HepG2 (cell line): ENCODE measurements around the gene ZNF607. TPM values are rescaled to one million over a fixed set of nuclear protein-coding genes. Genes with fewer than 3 reads are reported as not detected.

ENCODE experiments used
- ATAC-seq: fragments of 200-7000 bp; cut with Tn5 transposase; 3 replicates; pipeline ENCODE4 v1.9.1; 2020; ENCODE audit warnings: mild to moderate bottlenecking, moderate library complexity
- BruUV-seq: library from RNA; stranded (reverse); fragments of 400-500 nt; replicated peaks from 2 replicates; lab custom pipeline; 2021; lab: Mats Ljungman, UMichigan
- CTCF ChIA-PET: fragments of 300-600 bp; formaldehyde crosslinking; extraction: SDS; loops from one replicate; lab custom pipeline; 2021; ENCODE audit warnings: low total read pairs, inconsistent platforms, low intra/inter-chr PET ratio; lab: Yijun Ruan, JAX
- POLR2A ChIA-PET: fragments of 350-600 bp; sonication (Branson Sonifier 250); formaldehyde crosslinking; loops from one replicate; lab custom pipeline; 2020; ENCODE audit warnings: antibody characterized with exemption, inconsistent platforms; lab: Yijun Ruan, JAX
- DNase-seq: peaks from one replicate; pipeline ENCODE4 v3.0.0-alpha.2; 2015; ENCODE audit warnings: low spot score
- FAIRE-seq: peaks from 3 replicates; lab custom pipeline; 2011; peaks lifted over from hg19 to GRCh38; lab: Jason Lieb, UNC
- H2AFZ ChIP-seq: one replicate; pipeline ENCODE4 v1.6.1; 2011; ENCODE audit warnings: low read length, inconsistent platforms
- H3K27ac ChIP-seq: fragments of 300-600 bp; 3 replicates; pipeline ENCODE4 v1.8.0; 2011; ENCODE audit warnings: mixed run types, mild to moderate bottlenecking, mixed read lengths, low read length, inconsistent platforms; ENCODE audit not compliant: insufficient read depth; ENCODE audit errors: extremely low read length
- H3K27me3 ChIP-seq, 2 experiments: fragments of 200-600 bp in 1 of 2; 2 replicates in 1 of 2; 3 replicates in 1 of 2; pipeline versions ENCODE4 v1.6.0 to v1.8.0; 2011; ENCODE audit warnings: low read length in 2 of 2, mild to moderate bottlenecking in 2 of 2, moderate library complexity in 2 of 2, inconsistent platforms in 1 of 2; ENCODE audit not compliant: insufficient read depth in 2 of 2, control insufficient read depth in 1 of 2
- H3K36me3 ChIP-seq, 2 experiments: fragments of 200-600 bp in 1 of 2; replicated peaks in 1 of 2; 2 replicates in 1 of 2; 3 replicates in 1 of 2; pipeline versions ENCODE4 v1.5.1 to v1.8.0; 2011; ENCODE audit warnings: low read length in 2 of 2, inconsistent platforms in 1 of 2; ENCODE audit not compliant: insufficient read depth in 2 of 2, control insufficient read depth in 1 of 2
- H3K4me1 ChIP-seq: 2 replicates; pipeline ENCODE4 v1.5.1; 2012; ENCODE audit warnings: low read length, inconsistent platforms; ENCODE audit not compliant: insufficient read depth
- H3K4me2 ChIP-seq: 2 replicates; pipeline ENCODE4 v1.6.0; 2011; ENCODE audit warnings: low read depth, low read length, inconsistent platforms
- H3K4me3 ChIP-seq, 3 experiments: fragments of 200-600 bp in 1 of 3; sonication (generic), shearing (Covaris generic) in 1 of 3; replicated peaks in 1 of 3; 2 replicates each; pipeline ENCODE4 v1.5.1; 2011 to 2016; ENCODE audit warnings: low read length in 3 of 3, inconsistent platforms in 2 of 3, low read depth in 2 of 3, mild to moderate bottlenecking in 2 of 3, control low read depth in 1 of 3, mixed read lengths in 1 of 3; ENCODE audit not compliant: insufficient read depth in 1 of 3
- H3K79me2 ChIP-seq: one replicate; pipeline ENCODE4 v1.6.1; 2011; ENCODE audit warnings: low read length, inconsistent platforms; ENCODE audit not compliant: insufficient read depth
- H3K9ac ChIP-seq: 2 replicates; pipeline ENCODE4 v1.6.0; 2011; ENCODE audit warnings: mild to moderate bottlenecking, low read depth, low read length, inconsistent platforms; ENCODE audit not compliant: insufficient read depth
- H3K9me3 ChIP-seq: 2 replicates; pipeline ENCODE4 v1.5.1; 2012; ENCODE audit warnings: mild to moderate bottlenecking, low read length
- H4K20me1 ChIP-seq: 2 replicates; pipeline ENCODE4 v1.6.0; 2011; ENCODE audit warnings: inconsistent platforms, mild to moderate bottlenecking, low read length, moderate library complexity; ENCODE audit not compliant: insufficient read depth
- KDM3A ChIP-seq: IDR thresholded peaks from 2 replicates; pipeline ENCODE4 v1.6.1; 2018; ENCODE audit warnings: low read depth, missing compliant biosample characterization
- MBD4 ChIP-seq: IDR thresholded peaks from 2 replicates; pipeline ENCODE4 v1.6.1; 2012; ENCODE audit warnings: low read length, inconsistent platforms, borderline replicate concordance
- PHF5A ChIP-seq: IDR thresholded peaks from one replicate; pipeline ENCODE4 v1.6.1; 2018; ENCODE audit warnings: low read depth, missing genetic modification reagents; ENCODE audit not compliant: unreplicated experiment
- POLR2A ChIP-seq, 2 experiments: IDR thresholded peaks; 2 replicates each; pipeline ENCODE4 v1.6.1; 2011; ENCODE audit warnings: low read depth in 2 of 2, low read length in 2 of 2, mild to moderate bottlenecking in 1 of 2, moderate library complexity in 1 of 2; ENCODE audit not compliant: insufficient read depth in 1 of 2
- RFXANK ChIP-seq: IDR thresholded peaks from 2 replicates; pipeline ENCODE4 v1.6.1; 2016
- ZEB1 ChIP-seq: IDR thresholded peaks from 2 replicates; pipeline ENCODE4 v1.6.1; 2012; ENCODE audit warnings: mild to moderate bottlenecking, low read depth, inconsistent platforms; ENCODE audit not compliant: insufficient replicate concordance
- ZNF350 ChIP-seq: sonication (generic); formaldehyde crosslinking; IDR thresholded peaks from 2 replicates; pipeline ENCODE4 v1.4.0; 2020; ENCODE audit warnings: mild to moderate bottlenecking, low read depth, missing genetic modification reagents, borderline replicate concordance
- ZNF83 ChIP-seq: sonication (generic); formaldehyde crosslinking; IDR thresholded peaks from 2 replicates; pipeline ENCODE4 v1.4.0; 2020; ENCODE audit warnings: missing genetic modification reagents, mild to moderate bottlenecking, borderline replicate concordance
- ZZZ3 ChIP-seq: sonication (generic); formaldehyde crosslinking; IDR thresholded peaks from 2 replicates; pipeline ENCODE4 v1.4.0; 2020; ENCODE audit warnings: missing genetic modification reagents, mild to moderate bottlenecking, borderline replicate concordance
- WGBS: methylation state at CpG from one replicate; pipeline ENCODE4 v1.1.6; 2017; ENCODE audit warnings: low lambda C conversion rate; 5-methylcytosine and 5-hydroxymethylcytosine counted together
- in situ Hi-C: cut with HindIII; loops from 2 replicates; pipeline ENCODE4 v1.10.0; 2017; ENCODE audit warnings: low pct_unique_long_range_greater_than_20kb; ENCODE audit not compliant: extremely low pct_ligation_motif_present
- intact Hi-C: fragments of 100-400 bp; cut with micrococcal nuclease; formaldehyde crosslinking; loops from one replicate; pipeline ENCODE4 v1.10.0; 2022; ENCODE audit not compliant: unreplicated experiment
- polyA plus RNA-seq, 8 experiments: library from polyadenylated mRNA; depleted of rRNA in 3 of 8; stranded (reverse) in 7 of 8; unstranded in 1 of 8; fragments of >200 nt; fragmentation: Illumina TruSeq in 4 of 8; extraction: Trizol in 4 of 8; gene quantifications; 2 replicates each; pipeline versions ENCODE4 v1.2.1 to v1.2.3, GENCODE V29; 2011 to 2016; ENCODE audit warnings: low read depth in 4 of 8, missing spikeins in 1 of 8, mixed read lengths in 1 of 8; ENCODE audit not compliant: insufficient read depth in 1 of 8
- total RNA-seq, 5 experiments: library from RNA; depleted of rRNA; stranded (reverse); fragments of >200 nt; fragmentation: Illumina TruSeq; extraction: Trizol; gene quantifications; 2 replicates each; pipeline ENCODE4 v1.2.3, GENCODE V29; 2016; ENCODE audit warnings: low read depth in 1 of 5
- TF ChIP-seq, protein P1 (sequence below): sonication (generic); formaldehyde crosslinking; IDR thresholded peaks from 2 replicates; pipeline ENCODE4 v1.8.1; 2023; ENCODE audit warnings: mild to moderate bottlenecking, missing genetic modification reagents
- TF ChIP-seq, protein P2 (sequence below): sonication (generic); formaldehyde crosslinking; IDR thresholded peaks from 2 replicates; pipeline ENCODE4 v1.5.0; 2020; ENCODE audit warnings: missing genetic modification reagents

Gene ZNF607
- total and polyA plus RNA-seq, 2 of the 13 experiments (the other 11 are each of a cell fraction or from before 2014, with no cell fraction given) = 3.8 to 8.3 TPM

DNA sequence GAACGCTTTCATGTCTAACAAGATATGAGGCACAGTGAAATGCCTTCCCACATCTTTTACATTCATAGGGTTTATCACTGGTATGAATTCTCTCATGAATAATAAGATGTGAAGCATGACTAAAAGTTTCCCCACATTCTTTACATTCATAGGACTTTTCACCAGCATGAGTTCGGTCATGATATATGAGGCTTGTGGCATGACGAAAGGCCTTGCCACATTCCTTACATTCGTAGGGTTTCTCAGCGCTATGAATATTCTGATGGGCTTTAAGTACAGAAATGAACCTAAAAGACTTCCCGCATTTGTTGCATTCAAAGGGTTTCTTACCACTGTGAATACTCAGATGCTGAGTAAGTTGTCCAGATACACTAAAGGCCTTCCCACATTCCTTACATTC is 21.3 kb downstream of the ZNF607 start:
- ChIA-PET CTCF (no interaction called here), POLR2A (no interaction called here)
- TF ChIP-seq PHF5A (CRISPR knock-in tag) (no peak), RFXANK (no peak), KDM3A (CRISPR knock-in tag) (no peak), ZEB1 (no peak), ZNF83 (no peak), POLR2A (IDR thresholded peaks at IDR 0.05; ENCODE audit: insufficient read depth in 1 of 2, low read depth in 2 of 2, low read length in 2 of 2) (no peak), ZNF350 (CRISPR knock-in tag) (no peak), ZZZ3 (CRISPR knock-in tag) (no peak), MBD4 (no peak)
- TF ChIP-seq, protein P1, sequence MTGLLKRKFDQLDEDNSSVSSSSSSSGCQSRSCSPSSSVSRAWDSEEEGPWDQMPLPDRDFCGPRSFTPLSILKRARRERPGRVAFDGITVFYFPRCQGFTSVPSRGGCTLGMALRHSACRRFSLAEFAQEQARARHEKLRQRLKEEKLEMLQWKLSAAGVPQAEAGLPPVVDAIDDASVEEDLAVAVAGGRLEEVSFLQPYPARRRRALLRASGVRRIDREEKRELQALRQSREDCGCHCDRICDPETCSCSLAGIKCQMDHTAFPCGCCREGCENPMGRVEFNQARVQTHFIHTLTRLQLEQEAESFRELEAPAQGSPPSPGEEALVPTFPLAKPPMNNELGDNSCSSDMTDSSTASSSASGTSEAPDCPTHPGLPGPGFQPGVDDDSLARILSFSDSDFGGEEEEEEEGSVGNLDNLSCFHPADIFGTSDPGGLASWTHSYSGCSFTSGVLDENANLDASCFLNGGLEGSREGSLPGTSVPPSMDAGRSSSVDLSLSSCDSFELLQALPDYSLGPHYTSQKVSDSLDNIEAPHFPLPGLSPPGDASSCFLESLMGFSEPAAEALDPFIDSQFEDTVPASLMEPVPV (CRISPR knock-in tag) = no peak
- TF ChIP-seq, protein P2, sequence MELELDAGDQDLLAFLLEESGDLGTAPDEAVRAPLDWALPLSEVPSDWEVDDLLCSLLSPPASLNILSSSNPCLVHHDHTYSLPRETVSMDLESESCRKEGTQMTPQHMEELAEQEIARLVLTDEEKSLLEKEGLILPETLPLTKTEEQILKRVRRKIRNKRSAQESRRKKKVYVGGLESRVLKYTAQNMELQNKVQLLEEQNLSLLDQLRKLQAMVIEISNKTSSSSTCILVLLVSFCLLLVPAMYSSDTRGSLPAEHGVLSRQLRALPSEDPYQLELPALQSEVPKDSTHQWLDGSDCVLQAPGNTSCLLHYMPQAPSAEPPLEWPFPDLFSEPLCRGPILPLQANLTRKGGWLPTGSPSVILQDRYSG = no peak
- FAIRE-seq = no peak
- Histone ChIP-seq H3K36me3 (peaks cover 0 to 8% of the 10 kb centered on the region in 2 experiments; a peak in 3 of 5 replicates), H4K20me1 (no peaks in the 10 kb centered on the region), H3K4me2 (no peak overlapping the region), H3K4me1 (peaks cover 3% of the 10 kb centered on the region; the same call in 1 of the 2 replicates), H3K4me3 (no peak overlapping the region), H3K27ac (no peak overlapping the region), H3K27me3 (no peaks in the 10 kb centered on the region), H2AFZ (no peak overlapping the region), H3K9me3 (no peaks in the 10 kb centered on the region), H3K9ac (no peak overlapping the region), H3K79me2 (no peaks in the 10 kb centered on the region)
- DNase-seq = no peak
- in situ Hi-C loops (no loop called here), intact Hi-C loops (loop anchor here (10.0 kb wide), 1 partner anchor 233 kb away; the partner anchor contains the start of genes ZNF569 and ZNF570)
- no peak for ATAC-seq
- 95% methylated on average over 6 of the region's 6 CpGs for WGBS
- no TSS peak for BruUV-seq
